ENCODE results near the gene ABHD12. TPM values are rescaled to one million over a fixed set of nuclear protein-coding genes. Genes with fewer than 3 reads are reported as not detected.

Gene ABHD12
- polyA plus RNA-seq, 1 donor: 45.8 TPM

DNA sequence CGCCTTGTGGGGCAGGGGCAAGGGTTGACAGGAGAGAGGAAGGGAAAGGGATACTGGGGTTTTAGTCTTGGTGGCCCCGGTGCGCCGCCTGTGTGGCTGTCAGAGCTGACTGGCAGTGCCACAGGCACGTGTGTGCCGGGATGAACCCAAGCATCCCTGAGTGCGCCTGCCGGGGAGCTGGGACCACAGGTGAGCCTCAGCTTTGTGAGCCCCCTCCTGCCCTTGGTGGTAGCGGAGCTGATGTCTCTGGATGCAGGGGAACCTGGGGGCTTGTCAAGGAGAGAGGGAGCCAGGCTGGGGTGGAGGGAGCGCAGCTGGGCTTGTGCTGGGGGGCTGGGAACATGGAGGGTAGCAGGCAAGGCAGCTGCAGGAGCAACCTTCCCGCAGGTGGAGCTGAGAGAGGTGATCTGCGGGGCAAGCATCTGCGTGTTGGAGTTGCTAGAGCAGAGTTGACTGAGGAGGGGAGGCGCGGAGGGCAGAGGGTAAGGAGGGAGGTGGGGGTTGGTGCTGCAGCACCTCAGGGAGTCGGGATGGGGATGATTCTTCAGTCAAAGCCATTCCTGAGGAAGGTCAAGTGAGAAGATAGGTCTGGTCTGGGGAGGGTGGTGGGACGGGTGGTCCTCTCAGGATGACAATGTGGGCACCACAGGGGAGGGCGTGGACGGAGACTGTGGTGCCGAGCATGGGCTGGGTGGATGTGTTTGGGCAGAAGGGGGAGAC lies 114.7 kb downstream of the ABHD12 start:
- Histone ChIP-seq H3K36me3 (ENCODE audit: control insufficient read depth, insufficient read depth, low read length) (peaks cover 96% of the 10 kb centered on the region), H3K27me3 (ENCODE audit: control insufficient read depth, insufficient read depth, low read length) (no peaks in the 10 kb centered on the region), H3K9me3 (ENCODE audit: control insufficient read depth, low read depth, low read length) (no peaks in the 10 kb centered on the region), H3K4me1 (ENCODE audit: control insufficient read depth, insufficient read depth, low read length) (no peaks in the 10 kb centered on the region), H3K27ac (ENCODE audit: low read length) (no peak overlapping the region), H3K4me3 (ENCODE audit: low read length) (no peak overlapping the region)
- WGBS (ENCODE audit: insufficient coverage, low lambda C conversion rate): no CpG with 5 or more reads among the region's 20 CpGs
- no peak for DNase-seq

- H3K4me3 ChIP-seq (ENCODE audit: low read length): no peak overlapping the region
- peaks cover 93% of the 10 kb centered on the region for H3K36me3 ChIP-seq (ENCODE audit: control insufficient read depth, insufficient read depth, low read length)
- no CpG with 5 or more reads among the region's 32 CpGs for WGBS (ENCODE audit: insufficient coverage, low lambda C conversion rate)
- no peak overlapping the region for H3K27ac ChIP-seq (ENCODE audit: low read length)
- no peaks in the 10 kb centered on the region for H3K9me3 ChIP-seq (ENCODE audit: control insufficient read depth, low read depth, low read length)
- no peaks in the 10 kb centered on the region for H3K27me3 ChIP-seq (ENCODE audit: control insufficient read depth, insufficient read depth, low read length)
- no peak for DNase-seq
- no peaks in the 10 kb centered on the region for H3K4me1 ChIP-seq (ENCODE audit: control insufficient read depth, insufficient read depth, low read length)
Observed at GRCh38 chr20:25274891-25275812, 115.5 kb downstream of the ABHD12 start.

GRCh38 chr20:25274481-25274880 lies 116.2 kb downstream of the ABHD12 start:
- DNase-seq: no peak
- WGBS (ENCODE audit: insufficient coverage, low lambda C conversion rate): no CpG with 5 or more reads among the region's 20 CpGs
- H3K27ac ChIP-seq (ENCODE audit: low read length): no peak overlapping the region

DNA sequence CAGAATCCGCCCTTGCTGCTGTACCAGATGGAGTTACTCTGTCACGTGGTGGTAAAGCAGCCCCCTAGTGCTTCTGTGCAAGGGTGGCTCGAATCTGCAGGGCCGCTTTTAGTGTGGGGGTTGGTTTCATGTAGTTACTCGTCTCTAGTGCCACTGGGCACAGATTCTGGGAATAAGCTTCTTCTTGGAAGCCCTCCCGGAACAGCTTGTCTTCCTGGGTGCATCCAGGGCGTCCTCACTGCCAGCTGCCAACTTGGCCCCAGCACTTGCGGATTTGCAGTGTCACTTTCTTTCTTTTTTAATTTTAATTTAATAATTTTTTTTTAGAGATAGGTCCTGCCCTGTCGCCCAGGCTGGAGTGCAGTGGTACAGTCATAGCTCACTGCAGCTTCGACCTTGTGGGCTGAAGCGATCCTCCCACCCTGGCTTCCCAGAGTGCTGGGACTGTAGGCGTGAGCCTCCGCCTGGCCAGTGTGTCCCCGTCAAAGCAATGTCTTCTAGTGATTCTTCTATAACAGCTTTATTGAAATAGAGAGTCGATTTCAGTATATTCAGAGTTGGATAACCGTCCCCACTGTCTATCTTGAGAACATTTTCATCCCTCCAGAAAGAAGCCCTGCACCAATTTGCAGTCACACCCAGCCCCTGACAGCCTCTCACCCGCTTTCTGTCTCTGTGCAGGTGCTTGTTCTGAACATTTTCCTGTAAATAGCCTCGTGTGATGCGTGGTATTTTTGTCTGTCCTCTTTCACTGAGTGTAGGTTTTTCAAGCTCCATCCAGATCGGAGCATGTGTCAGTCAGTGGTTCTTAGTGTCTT lies 116.9 kb downstream of the ABHD12 start:
- Histone ChIP-seq H3K27me3 (ENCODE audit: control insufficient read depth, insufficient read depth, low read length) (no peaks in the 10 kb centered on the region), H3K4me3 (ENCODE audit: low read length) (no peak overlapping the region), H3K9me3 (ENCODE audit: control insufficient read depth, low read depth, low read length) (no peaks in the 10 kb centered on the region), H3K4me1 (ENCODE audit: control insufficient read depth, insufficient read depth, low read length) (no peaks in the 10 kb centered on the region), H3K27ac (ENCODE audit: low read length) (no peak overlapping the region), H3K36me3 (ENCODE audit: control insufficient read depth, insufficient read depth, low read length) (peaks cover 91% of the 10 kb centered on the region)
- no peak for DNase-seq
- WGBS (ENCODE audit: insufficient coverage, low lambda C conversion rate): 100% methylated on average over 2 of the region's 20 CpGs

More at GRCh38 chr20:25274481-25274880, 116.2 kb downstream of the ABHD12 start:
- no peaks in the 10 kb centered on the region for H3K27me3 ChIP-seq (ENCODE audit: control insufficient read depth, insufficient read depth, low read length)
- no peak overlapping the region for H3K4me3 ChIP-seq (ENCODE audit: low read length)
- peaks cover 90% of the 10 kb centered on the region for H3K36me3 ChIP-seq (ENCODE audit: control insufficient read depth, insufficient read depth, low read length)
- no peaks in the 10 kb centered on the region for H3K4me1 ChIP-seq (ENCODE audit: control insufficient read depth, insufficient read depth, low read length)
- H3K9me3 ChIP-seq (ENCODE audit: control insufficient read depth, low read depth, low read length): no peaks in the 10 kb centered on the region

DNA sequence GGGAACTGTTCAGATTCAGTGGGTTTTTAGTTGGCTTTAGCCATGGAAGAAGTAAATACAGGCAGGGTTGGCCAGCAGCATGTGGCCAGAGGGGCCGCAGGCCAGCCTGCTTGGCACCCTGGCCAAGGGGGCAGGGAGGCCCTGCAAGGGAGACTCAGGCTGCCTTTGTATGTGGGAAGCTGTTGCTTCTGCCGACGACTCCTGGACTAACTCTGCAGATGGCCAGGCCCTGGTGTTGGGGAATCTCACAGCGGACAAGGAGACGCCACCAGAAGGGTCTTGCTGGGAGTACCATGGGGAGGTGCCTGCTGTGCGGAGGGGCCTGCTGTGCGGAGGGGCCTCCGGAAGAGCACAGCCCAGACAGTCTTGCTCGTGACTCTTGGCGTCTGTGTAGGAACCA lies 117.6 kb downstream of the ABHD12 start:
- no CpG with 5 or more reads among the region's 10 CpGs for WGBS (ENCODE audit: insufficient coverage, low lambda C conversion rate)
- no peak overlapping the region for H3K4me3 ChIP-seq (ENCODE audit: low read length)
- DNase-seq: no peak
- no peaks in the 10 kb centered on the region for H3K9me3 ChIP-seq (ENCODE audit: control insufficient read depth, low read depth, low read length)
- no peaks in the 10 kb centered on the region for H3K4me1 ChIP-seq (ENCODE audit: control insufficient read depth, insufficient read depth, low read length)
- no peaks in the 10 kb centered on the region for H3K27me3 ChIP-seq (ENCODE audit: control insufficient read depth, insufficient read depth, low read length)
- H3K36me3 ChIP-seq (ENCODE audit: control insufficient read depth, insufficient read depth, low read length): peaks cover 84% of the 10 kb centered on the region
- no peak overlapping the region for H3K27ac ChIP-seq (ENCODE audit: low read length)

DNA sequence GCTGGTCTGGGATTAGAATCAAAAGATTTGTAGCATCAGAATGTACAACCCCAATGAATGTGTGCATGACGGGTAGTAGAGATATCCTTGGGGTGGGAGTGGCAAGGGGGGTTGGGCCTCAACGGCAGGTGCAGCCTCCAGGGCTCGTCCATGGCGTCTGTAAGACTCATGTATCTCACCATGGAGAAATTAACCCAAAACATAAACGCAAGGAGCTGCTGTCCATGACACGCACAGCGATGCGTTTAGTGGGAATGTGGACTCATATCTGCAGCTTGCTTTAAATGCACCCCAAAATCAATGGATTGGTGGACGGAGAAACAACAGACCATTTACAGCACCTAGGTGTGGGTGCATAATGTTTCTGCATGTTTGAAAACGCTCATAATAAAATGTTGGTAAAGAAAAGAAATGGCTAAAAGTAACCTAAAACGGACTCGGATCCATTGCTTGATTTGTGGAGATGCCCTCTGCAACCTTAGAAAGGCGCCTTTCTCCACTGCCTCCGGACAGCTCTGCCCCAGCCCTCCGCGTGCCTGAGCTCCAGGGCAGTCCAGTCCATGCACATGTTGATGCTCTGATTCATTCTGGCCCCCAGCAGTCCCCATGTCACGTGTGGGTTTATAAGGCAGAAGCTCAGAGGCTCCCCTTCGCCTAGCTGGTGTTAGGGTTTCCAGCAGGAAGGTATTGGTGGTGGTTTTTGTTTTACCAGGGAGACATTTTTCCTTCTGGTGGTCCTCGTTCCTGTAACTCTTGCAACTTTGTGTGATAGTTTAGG lies 118.2 kb downstream of the ABHD12 start:
- WGBS (ENCODE audit: insufficient coverage, low lambda C conversion rate): 100% methylated on average over 2 of the region's 19 CpGs
- Histone ChIP-seq H3K4me1 (ENCODE audit: control insufficient read depth, insufficient read depth, low read length) (no peaks in the 10 kb centered on the region), H3K36me3 (ENCODE audit: control insufficient read depth, insufficient read depth, low read length) (peaks cover 77% of the 10 kb centered on the region), H3K4me3 (ENCODE audit: low read length) (no peak overlapping the region), H3K27me3 (ENCODE audit: control insufficient read depth, insufficient read depth, low read length) (no peaks in the 10 kb centered on the region), H3K9me3 (ENCODE audit: control insufficient read depth, low read depth, low read length) (no peaks in the 10 kb centered on the region), H3K27ac (ENCODE audit: low read length) (no peak overlapping the region)
- DNase-seq: no peak

DNA sequence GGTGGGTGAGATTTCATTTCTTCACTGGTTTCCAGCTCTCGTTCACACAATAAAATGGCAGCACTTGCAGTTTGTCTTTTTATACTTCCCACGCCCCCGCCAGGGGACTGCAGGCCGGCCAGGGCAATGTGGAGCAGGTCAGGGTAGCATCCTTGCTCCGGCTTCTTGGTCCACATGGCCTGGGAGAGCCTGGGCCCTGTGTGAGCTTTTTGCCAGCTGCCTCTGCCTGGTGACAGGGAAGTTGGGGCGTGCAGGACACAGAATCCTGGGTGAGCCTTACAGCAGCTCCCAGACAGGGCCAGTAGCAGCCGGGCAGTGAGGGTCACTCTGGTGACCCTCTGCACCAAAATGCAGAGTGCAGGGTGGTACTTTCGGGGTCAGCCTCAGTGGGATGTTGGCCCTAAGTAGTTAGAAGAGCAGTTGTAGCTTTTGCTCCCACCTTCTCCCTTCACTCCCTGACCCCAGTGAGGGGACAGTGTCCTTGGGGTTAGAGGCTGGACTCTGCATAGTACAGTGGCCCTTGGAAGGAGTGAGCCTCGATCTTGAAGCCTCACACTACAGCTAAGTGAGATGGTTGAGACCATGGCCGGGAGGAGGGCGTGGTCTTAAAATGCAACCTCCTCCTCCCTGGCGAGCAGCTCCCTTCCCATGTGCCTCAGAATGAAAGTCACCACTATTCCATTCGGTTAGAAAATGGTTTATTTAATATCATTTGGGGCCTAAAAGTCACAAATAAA lies 119.0 kb downstream of the ABHD12 start:
- no peak overlapping the region for H3K27ac ChIP-seq (ENCODE audit: low read length)
- H3K27me3 ChIP-seq (ENCODE audit: control insufficient read depth, insufficient read depth, low read length): no peaks in the 10 kb centered on the region
- H3K4me3 ChIP-seq (ENCODE audit: low read length): no peak overlapping the region
- WGBS (ENCODE audit: insufficient coverage, low lambda C conversion rate): no CpG with 5 or more reads among the region's 13 CpGs
- H3K36me3 ChIP-seq (ENCODE audit: control insufficient read depth, insufficient read depth, low read length): peaks cover 70% of the 10 kb centered on the region
- H3K4me1 ChIP-seq (ENCODE audit: control insufficient read depth, insufficient read depth, low read length): no peaks in the 10 kb centered on the region
- H3K9me3 ChIP-seq (ENCODE audit: control insufficient read depth, low read depth, low read length): no peaks in the 10 kb centered on the region
- DNase-seq: no peak

GRCh38 chr20:25270829-25271251 lies 119.8 kb downstream of the ABHD12 start:
- H3K9me3 ChIP-seq (ENCODE audit: control insufficient read depth, low read depth, low read length): no peaks in the 10 kb centered on the region
- H3K36me3 ChIP-seq (ENCODE audit: control insufficient read depth, insufficient read depth, low read length): peaks cover 62% of the 10 kb centered on the region
- DNase-seq: no peak
- no peak overlapping the region for H3K27ac ChIP-seq (ENCODE audit: low read length)
- H3K27me3 ChIP-seq (ENCODE audit: control insufficient read depth, insufficient read depth, low read length): no peaks in the 10 kb centered on the region
- WGBS (ENCODE audit: insufficient coverage, low lambda C conversion rate): no CpG with 5 or more reads among the region's 12 CpGs
- no peak overlapping the region for H3K4me3 ChIP-seq (ENCODE audit: low read length)
- no peaks in the 10 kb centered on the region for H3K4me1 ChIP-seq (ENCODE audit: control insufficient read depth, insufficient read depth, low read length)

GRCh38 chr20:25269833-25270170 lies 120.8 kb downstream of the ABHD12 start:
- Histone ChIP-seq H3K36me3 (ENCODE audit: control insufficient read depth, insufficient read depth, low read length) (peaks cover 53% of the 10 kb centered on the region), H3K4me1 (ENCODE audit: control insufficient read depth, insufficient read depth, low read length) (no peaks in the 10 kb centered on the region), H3K27ac (ENCODE audit: low read length) (no peak overlapping the region), H3K9me3 (ENCODE audit: control insufficient read depth, low read depth, low read length) (no peaks in the 10 kb centered on the region), H3K4me3 (ENCODE audit: low read length) (no peak overlapping the region), H3K27me3 (ENCODE audit: control insufficient read depth, insufficient read depth, low read length) (no peaks in the 10 kb centered on the region)
- no CpG with 5 or more reads among the region's 6 CpGs for WGBS (ENCODE audit: insufficient coverage, low lambda C conversion rate)
- DNase-seq: no peak

Measured in large intestine (tissue), 3 donors.